Activated T-cell treated with anti-CD3 and anti-CD28 coated beads, Interleukin-2, amount 50 U/mL, for 72 hours (primary cell): Measurements from ENCODE around the gene SERINC5. TPM values are rescaled to one million over a fixed set of nuclear protein-coding genes. Genes with fewer than 3 reads are reported as not detected.
"Not testable (repeated sequence)": the region's sequence is repeated elsewhere in the genome, so short reads cannot be mapped to it uniquely, and the experiment has no call there.

Experiments
- ATAC-seq, 2 donors: fragments of 150-1000 bp; cut with Tn5 transposase; replicated peaks in 1 of 2; 2 replicates each; pipeline ENCODE4 v1.10.0; 2021; ENCODE audit warnings: moderate library complexity in 2 of 2, mild to moderate bottlenecking in 1 of 2
- DNase-seq, 2 donors: peaks; one replicate each; pipeline ENCODE4 v3.0.0; 2021 to 2022; ENCODE audit warnings: mixed read lengths in 1 of 2
- H3K27ac Mint-ChIP-seq: one replicate; pipeline ENCODE4 v1.8.0; 2022; ENCODE audit warnings: mild to moderate bottlenecking, moderate library complexity, mixed read lengths
- H3K27me3 Mint-ChIP-seq: one replicate; pipeline ENCODE4 v1.8.0; 2022; ENCODE audit warnings: low read depth, mixed read lengths
- H3K36me3 Mint-ChIP-seq, 2 donors: one replicate each; pipeline ENCODE4 v1.8.0; 2022; ENCODE audit warnings: mixed read lengths in 2 of 2, mild to moderate bottlenecking in 1 of 2; ENCODE audit not compliant: insufficient read depth in 2 of 2
- H3K4me1 Mint-ChIP-seq: one replicate; pipeline ENCODE4 v1.8.0; 2022; ENCODE audit warnings: low read depth, mixed read lengths
- H3K4me3 Mint-ChIP-seq, 2 donors: one replicate each; pipeline ENCODE4 v1.8.0; 2022; ENCODE audit warnings: mild to moderate bottlenecking in 2 of 2, mixed read lengths in 2 of 2, moderate library complexity in 2 of 2
- H3K9me3 Mint-ChIP-seq, 2 donors: one replicate each; pipeline ENCODE4 v1.8.0; 2022; ENCODE audit warnings: mixed read lengths in 2 of 2
- total RNA-seq, 2 donors: library from RNA; stranded (reverse); gene quantifications; one replicate each; pipeline ENCODE4 v1.2.3, GENCODE V29; 2022

SERINC5 gene
- total RNA-seq, 2 donors from 2014 or later = 41.1 to 48.3 TPM

GRCh38 chr5:80185535-80185934, 70.3 kb downstream of the SERINC5 start:
- not testable (repeated sequence) for H3K36me3 Mint-ChIP-seq, H3K27me3 Mint-ChIP-seq, H3K9me3 Mint-ChIP-seq, ATAC-seq, DNase-seq
- Mint-ChIP-seq H3K27ac (peak overlapping the region; percentile 54), H3K4me3 (peak overlapping the region; percentile 28 to 48), H3K4me1 (peaks cover 100% of the 10 kb centered on the region)

DNA sequence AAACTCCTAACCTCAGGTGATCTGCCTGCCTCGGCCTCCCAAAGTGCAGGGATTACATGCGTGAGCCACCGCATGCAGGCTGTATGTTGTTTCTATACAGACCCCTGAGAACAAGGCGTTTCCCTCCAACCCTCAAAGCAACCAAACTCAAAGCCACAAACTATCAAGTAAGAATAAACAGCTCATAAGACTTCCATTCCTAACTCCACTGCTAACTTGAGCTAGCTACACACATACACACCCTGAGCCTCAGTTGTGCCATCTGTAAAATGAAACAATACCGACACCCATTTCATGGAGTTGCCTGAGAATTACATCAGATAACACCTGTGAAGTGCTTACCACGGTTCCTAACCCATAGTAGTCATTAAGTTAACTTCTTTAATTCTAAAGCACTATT, 70.8 kb downstream of the SERINC5 start:
- DNase-seq (peak in 1 of 2 donors; percentile 37), ATAC-seq (peak; percentile 39 to 40)
- Mint-ChIP-seq H3K4me1 (peaks cover 100% of the 10 kb centered on the region), H3K4me3 (peak overlapping the region; percentile 28 to 48), H3K27ac (peak overlapping the region; percentile 54), H3K27me3 (no peaks in the 10 kb centered on the region), H3K36me3 (no peaks in the 10 kb centered on the region), H3K9me3 (no peaks in the 10 kb centered on the region)

GRCh38 chr5:80184235-80185023, 71.4 kb downstream of the SERINC5 start:
- peak overlapping the region; percentile 54 for H3K27ac Mint-ChIP-seq
- peaks cover 100% of the 10 kb centered on the region for H3K4me1 Mint-ChIP-seq
- no peaks in the 10 kb centered on the region for H3K9me3 Mint-ChIP-seq
- DNase-seq = no peak
- ATAC-seq = no peak
- no peaks in the 10 kb centered on the region for H3K36me3 Mint-ChIP-seq
- no peaks in the 10 kb centered on the region for H3K27me3 Mint-ChIP-seq
- peak overlapping the region; percentile 28 to 48 for H3K4me3 Mint-ChIP-seq

GRCh38 chr5:80183728-80184234, 72.1 kb downstream of the SERINC5 start:
- not testable (repeated sequence) for H3K36me3 Mint-ChIP-seq, H3K9me3 Mint-ChIP-seq, H3K27me3 Mint-ChIP-seq
- peaks cover 97% of the 10 kb centered on the region for H3K4me1 Mint-ChIP-seq
- H3K4me3 Mint-ChIP-seq = peak overlapping the region; percentile 28 to 48
- DNase-seq (peak; percentile 42 to 60), ATAC-seq (peak; percentile 42 to 46)
- peak overlapping the region; percentile 54 for H3K27ac Mint-ChIP-seq

- Mint-ChIP-seq H3K36me3 (peaks cover 0 to 2% of the 10 kb centered on the region in 2 donors), H3K9me3 (no peaks in the 10 kb centered on the region), H3K27me3 (no peaks in the 10 kb centered on the region), H3K27ac (peak overlapping the region; percentile 54), H3K4me1 (peaks cover 90% of the 10 kb centered on the region), H3K4me3 (peak overlapping the region; percentile 28 to 48)
- ATAC-seq = peak; percentile 16 to 39
- no peak for DNase-seq
These were observed 72.9 kb downstream of the SERINC5 start for GRCh38 chr5:80182809-80183580.

GRCh38 chr5:80181618-80182211, 74.1 kb downstream of the SERINC5 start:
- peaks cover 84% of the 10 kb centered on the region for H3K4me1 Mint-ChIP-seq
- peaks cover 3 to 4% of the 10 kb centered on the region in 2 donors for H3K36me3 Mint-ChIP-seq
- no peaks in the 10 kb centered on the region for H3K9me3 Mint-ChIP-seq
- H3K27me3 Mint-ChIP-seq = no peaks in the 10 kb centered on the region
- ATAC-seq (peak; percentile 67 to 68), DNase-seq (peak; percentile 59 to 60)
- H3K4me3 Mint-ChIP-seq = peak overlapping the region; percentile 28 to 48
- peak overlapping the region; percentile 54 for H3K27ac Mint-ChIP-seq

DNA sequence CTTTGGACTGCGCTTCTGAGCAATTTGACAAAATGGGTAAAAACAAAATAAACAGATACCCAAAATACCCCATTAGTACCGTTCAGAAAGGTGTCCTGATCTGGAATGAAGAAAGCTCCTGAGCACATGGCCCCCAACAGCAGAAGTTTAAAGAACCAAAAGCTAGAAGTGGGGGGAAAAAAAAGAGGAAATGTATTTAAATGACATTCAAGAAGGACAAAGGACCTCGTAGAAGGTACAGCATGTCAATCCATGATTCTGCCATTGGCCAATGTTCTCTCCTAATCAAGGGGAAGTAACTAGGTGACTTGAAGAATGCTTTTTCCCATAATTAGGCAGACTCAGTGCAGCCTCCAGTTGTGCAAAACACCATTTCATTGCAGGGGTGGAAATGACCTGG, 78.6 kb downstream of the SERINC5 start:
- no peak overlapping the region for H3K27ac Mint-ChIP-seq
- H3K4me3 Mint-ChIP-seq = no peak overlapping the region
- no peaks in the 10 kb centered on the region for H3K27me3 Mint-ChIP-seq
- no peak for ATAC-seq
- DNase-seq = no peak
- peaks cover 13 to 24% of the 10 kb centered on the region in 2 donors for H3K36me3 Mint-ChIP-seq
- no peaks in the 10 kb centered on the region for H3K9me3 Mint-ChIP-seq
- peaks cover 52% of the 10 kb centered on the region for H3K4me1 Mint-ChIP-seq

GRCh38 chr5:80175337-80175736, 80.5 kb downstream of the SERINC5 start:
- Mint-ChIP-seq H3K36me3 (peaks cover 13 to 29% of the 10 kb centered on the region in 2 donors), H3K4me3 (no peak overlapping the region), H3K27ac (no peak overlapping the region), H3K9me3 (no peaks in the 10 kb centered on the region), H3K27me3 (no peaks in the 10 kb centered on the region), H3K4me1 (peaks cover 34% of the 10 kb centered on the region)
- DNase-seq (no peak), ATAC-seq (no peak)

DNA sequence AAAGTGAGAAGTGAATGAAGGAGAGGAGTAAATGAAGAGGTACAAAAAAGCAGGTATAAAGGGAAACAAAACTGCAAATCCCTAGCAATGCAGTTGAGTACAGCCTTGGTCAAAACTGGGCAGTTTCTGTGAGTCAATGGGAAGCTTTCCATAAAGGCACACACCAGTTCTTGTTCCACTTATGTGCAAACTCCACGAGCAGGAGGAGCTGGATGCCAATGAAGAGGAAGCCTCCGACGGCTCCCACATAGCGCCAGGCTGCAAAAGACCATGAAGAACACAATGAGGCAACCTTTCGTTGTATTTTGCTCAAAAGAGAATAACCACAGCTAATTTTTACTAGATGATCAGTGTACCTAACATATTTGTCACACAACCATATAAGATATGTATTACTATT, 81.1 kb downstream of the SERINC5 start:
- Mint-ChIP-seq H3K27ac (peak overlapping the region; percentile 11), H3K36me3 (peaks cover 18 to 31% of the 10 kb centered on the region in 2 donors), H3K27me3 (no peaks in the 10 kb centered on the region), H3K9me3 (no peaks in the 10 kb centered on the region), H3K4me3 (no peak overlapping the region), H3K4me1 (peaks cover 33% of the 10 kb centered on the region)
- no peak for DNase-seq
- no peak for ATAC-seq

DNA sequence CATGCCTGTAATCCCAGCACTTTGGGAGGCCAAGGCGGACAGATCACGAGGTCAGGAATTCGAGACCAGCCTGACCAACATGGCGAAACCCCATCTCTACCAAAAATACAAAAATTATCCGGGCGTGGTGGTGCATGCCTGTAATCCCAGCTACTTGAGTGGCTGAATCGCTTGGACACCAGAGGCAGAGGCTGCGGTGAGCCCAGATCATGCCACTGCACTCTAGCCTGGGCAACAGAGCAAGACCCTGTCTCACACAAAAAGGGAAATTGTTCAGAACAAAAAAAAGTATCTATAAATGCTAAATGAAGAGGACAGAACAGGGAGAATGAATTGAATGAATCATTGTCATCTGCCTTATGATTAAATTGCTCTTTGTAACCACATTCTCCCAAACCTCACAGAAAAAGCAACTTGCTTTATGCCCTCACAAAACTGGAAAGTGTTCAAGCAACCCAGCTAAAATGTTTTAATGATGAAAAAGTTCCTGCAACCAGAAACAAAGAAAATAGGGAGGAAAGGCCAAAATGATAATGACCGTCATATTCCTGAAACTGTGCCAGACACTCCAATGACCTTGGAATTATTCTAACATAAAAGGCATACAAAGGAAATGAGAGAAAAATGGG, 83.7 kb downstream of the SERINC5 start:
- Mint-ChIP-seq H3K27ac (peak overlapping the region; percentile 42), H3K4me1 (peaks cover 40% of the 10 kb centered on the region), H3K36me3 (peaks cover 16 to 29% of the 10 kb centered on the region in 2 donors), H3K4me3 (no peak overlapping the region), H3K27me3 (no peaks in the 10 kb centered on the region), H3K9me3 (no peaks in the 10 kb centered on the region)
- ATAC-seq (no peak), DNase-seq (no peak)

- H3K27ac Mint-ChIP-seq = peak overlapping the region; percentile 15
- no peak overlapping the region for H3K4me3 Mint-ChIP-seq
- peaks cover 50% of the 10 kb centered on the region for H3K4me1 Mint-ChIP-seq
- DNase-seq (no peak), ATAC-seq (no peak)
- H3K9me3 Mint-ChIP-seq = no peaks in the 10 kb centered on the region
- H3K27me3 Mint-ChIP-seq = no peaks in the 10 kb centered on the region
- peaks cover 14 to 36% of the 10 kb centered on the region in 2 donors for H3K36me3 Mint-ChIP-seq
These were observed 85.7 kb downstream of the SERINC5 start for GRCh38 chr5:80170117-80170535.

GRCh38 chr5:80168388-80169028, 87.3 kb downstream of the SERINC5 start:
- peak; percentile 9 to 38 for ATAC-seq
- no peak overlapping the region for H3K4me3 Mint-ChIP-seq
- H3K27ac Mint-ChIP-seq = peak overlapping the region; percentile 85
- peaks cover 14 to 37% of the 10 kb centered on the region in 2 donors for H3K36me3 Mint-ChIP-seq
- no peaks in the 10 kb centered on the region for H3K9me3 Mint-ChIP-seq
- no peaks in the 10 kb centered on the region for H3K27me3 Mint-ChIP-seq
- DNase-seq = no peak
- H3K4me1 Mint-ChIP-seq = peaks cover 45% of the 10 kb centered on the region
